H1 (cell line): ENCODE measurements around the gene NFAT5. TPM values are rescaled to one million over a fixed set of nuclear protein-coding genes. Genes with fewer than 3 reads are reported as not detected.

ENCODE experiments used
- CTCF ChIA-PET: fragments of 300-600 bp; sonication (Branson Sonifier 250); formaldehyde crosslinking; loops from one replicate; lab custom pipeline; 2021; ENCODE audit not compliant: partially characterized antibody; lab: Charles Lee
- POLR2A ChIA-PET: fragments of 300-600 bp; sonication (Branson Sonifier 250); formaldehyde crosslinking; loops from one replicate; lab custom pipeline; 2021; ENCODE audit warnings: inconsistent platforms; ENCODE audit not compliant: partially characterized antibody; lab: Charles Lee
- DNase-seq, 2 experiments: peaks; one replicate each; pipeline versions ENCODE4 v3.0.0 to v3.0.0-alpha.2; 2010 to 2022; ENCODE audit warnings: low spot score in 2 of 2, low read depth in 1 of 2, mixed read lengths in 1 of 2
- FAIRE-seq: peaks from 2 replicates; lab custom pipeline; 2011; peaks lifted over from hg19 to GRCh38; lab: Jason Lieb, UNC
- H2AFZ ChIP-seq: 2 replicates; pipeline ENCODE4 v1.8.1; 2012; ENCODE audit warnings: low read length, inconsistent platforms
- H2AK5ac ChIP-seq: 2 replicates; pipeline ENCODE4 v1.6.1; 2013; ENCODE audit warnings: low read depth, low read length
- H2BK120ac ChIP-seq: replicated peaks from 2 replicates; pipeline ENCODE3; 2013; ENCODE audit warnings: low read depth, low read length, inconsistent platforms
- H2BK12ac ChIP-seq: 2 replicates; pipeline ENCODE4 v1.6.1; 2013; ENCODE audit warnings: low read depth, low read length
- H2BK15ac ChIP-seq: 2 replicates; pipeline ENCODE4 v1.6.1; 2013; ENCODE audit warnings: low read length
- H2BK20ac ChIP-seq: 2 replicates; pipeline ENCODE4 v1.6.1; 2013; ENCODE audit warnings: low read length
- H2BK5ac ChIP-seq: 2 replicates; pipeline ENCODE4 v1.6.1; 2013; ENCODE audit warnings: low read depth, low read length
- H3K14ac ChIP-seq: 2 replicates; pipeline ENCODE4 v1.6.1; 2013; ENCODE audit warnings: inconsistent platforms; ENCODE audit not compliant: insufficient read length
- H3K18ac ChIP-seq: 2 replicates; pipeline ENCODE4 v1.6.1; 2013; ENCODE audit warnings: low read length; ENCODE audit errors: extremely low read depth
- H3K23ac ChIP-seq: 2 replicates; pipeline ENCODE4 v1.6.1; 2013; ENCODE audit warnings: inconsistent platforms; ENCODE audit not compliant: insufficient read length
- H3K23me2 ChIP-seq: 2 replicates; pipeline ENCODE4 v1.6.1; 2013; ENCODE audit warnings: low read depth, low read length
- H3K27ac ChIP-seq: 2 replicates; pipeline ENCODE4 v1.6.1; 2011; ENCODE audit warnings: low read depth, low read length, inconsistent platforms
- H3K27me3 ChIP-seq, 4 experiments: replicated peaks in 1 of 4; 1 replicate in 1 of 4; 2 replicates in 3 of 4; pipeline versions ENCODE4 v1.6.1 to v1.8.1; 2011 to 2013; ENCODE audit warnings: low read length in 3 of 4, mild to moderate bottlenecking in 3 of 4, inconsistent platforms in 2 of 4, mixed read lengths in 2 of 4, moderate library complexity in 1 of 4; ENCODE audit not compliant: control insufficient read depth in 3 of 4, insufficient read depth in 3 of 4; ENCODE audit errors: extremely low read depth in 1 of 4
- H3K36me3 ChIP-seq, 4 experiments: 2 replicates each; pipeline versions ENCODE4 v1.6.1 to v1.8.1; 2011 to 2013; ENCODE audit warnings: mild to moderate bottlenecking in 4 of 4, low read length in 3 of 4, moderate library complexity in 2 of 4, control low read depth in 1 of 4, inconsistent platforms in 1 of 4; ENCODE audit not compliant: insufficient read depth in 4 of 4, control insufficient read depth in 2 of 4
- H3K4ac ChIP-seq: replicated peaks from 2 replicates; pipeline ENCODE3; 2013; ENCODE audit warnings: low read length, low read depth, mixed read lengths, inconsistent platforms; ENCODE audit not compliant: insufficient read length
- H3K4me1 ChIP-seq, 4 experiments: replicated peaks in 1 of 4; 1 replicate in 1 of 4; 2 replicates in 3 of 4; pipeline versions ENCODE4 v1.6.1 to v1.8.1; 2011 to 2013; ENCODE audit warnings: low read length in 3 of 4, inconsistent platforms in 2 of 4, mixed read lengths in 1 of 4; ENCODE audit not compliant: insufficient read depth in 4 of 4, control insufficient read depth in 3 of 4
- H3K4me2 ChIP-seq, 2 experiments: 2 replicates each; pipeline versions ENCODE4 v1.6.1 to v1.8.1; 2011 to 2013; ENCODE audit warnings: low read depth in 2 of 2, low read length in 2 of 2, control low read depth in 1 of 2, inconsistent platforms in 1 of 2, mild to moderate bottlenecking in 1 of 2; ENCODE audit not compliant: insufficient read depth in 1 of 2
- H3K4me3 ChIP-seq, 4 experiments: fragments of 200-600, 300-600 bp in 1 of 4; sonication (generic), shearing (Covaris generic), sonication (Bioruptor Twin) in 1 of 4; 2 replicates each; pipeline versions ENCODE4 v1.5.1 to v1.8.1; 2011 to 2016; ENCODE audit warnings: low read length in 4 of 4, low read depth in 3 of 4, control low read depth in 2 of 4, inconsistent platforms in 2 of 4, mild to moderate bottlenecking in 2 of 4, mixed read lengths in 1 of 4, moderate library complexity in 1 of 4; ENCODE audit not compliant: insufficient read depth in 2 of 4; ENCODE audit errors: extremely low read depth in 1 of 4
- H3K56ac ChIP-seq: replicated peaks from 2 replicates; pipeline ENCODE3; 2013; ENCODE audit warnings: low read depth, mild to moderate bottlenecking, mixed read lengths, low read length, inconsistent platforms; ENCODE audit not compliant: insufficient read length
- H3K79me1 ChIP-seq: 2 replicates; pipeline ENCODE4 v1.6.1; 2013; ENCODE audit warnings: low read depth, low read length, control low read depth
- H3K79me2 ChIP-seq, 2 experiments: 2 replicates each; pipeline versions ENCODE4 v1.6.1 to v1.8.1; 2012 to 2013; ENCODE audit warnings: low read length in 2 of 2, mild to moderate bottlenecking in 2 of 2, inconsistent platforms in 1 of 2; ENCODE audit not compliant: insufficient read depth in 2 of 2, control insufficient read depth in 1 of 2
- H3K9ac ChIP-seq, 4 experiments: replicated peaks in 1 of 4; 1 replicate in 1 of 4; 2 replicates in 3 of 4; pipeline versions ENCODE4 v1.6.1 to v1.8.1; 2011 to 2013; ENCODE audit warnings: low read depth in 3 of 4, low read length in 3 of 4, control low read depth in 2 of 4, mild to moderate bottlenecking in 2 of 4, moderate library complexity in 2 of 4, inconsistent platforms in 1 of 4; ENCODE audit errors: extremely low read depth in 1 of 4
- H3K9me3 ChIP-seq, 2 experiments: 2 replicates each; pipeline versions ENCODE4 v1.6.1 to v1.8.1; 2012 to 2013; ENCODE audit warnings: mild to moderate bottlenecking in 2 of 2, moderate library complexity in 2 of 2, control low read depth in 1 of 2, inconsistent platforms in 1 of 2, low read depth in 1 of 2, low read length in 1 of 2, mixed read lengths in 1 of 2; ENCODE audit not compliant: insufficient read depth in 2 of 2
- H4K20me1 ChIP-seq, 2 experiments: replicated peaks in 1 of 2; 2 replicates each; pipeline versions ENCODE3 to v1.8.1; 2011 to 2013; ENCODE audit warnings: inconsistent platforms in 2 of 2, low read length in 2 of 2, mild to moderate bottlenecking in 1 of 2; ENCODE audit not compliant: insufficient read depth in 2 of 2, control insufficient read depth in 1 of 2
- H4K5ac ChIP-seq: 2 replicates; pipeline ENCODE4 v1.6.1; 2013; ENCODE audit warnings: low read length, low read depth, mixed read lengths, inconsistent platforms; ENCODE audit not compliant: insufficient read length
- H4K8ac ChIP-seq: 2 replicates; pipeline ENCODE4 v1.8.0; 2013; ENCODE audit warnings: mild to moderate bottlenecking, moderate library complexity, low read length, inconsistent platforms; ENCODE audit not compliant: insufficient read depth; ENCODE audit errors: extremely low read depth
- H4K91ac ChIP-seq: replicated peaks from 2 replicates; pipeline ENCODE3; 2013; ENCODE audit warnings: low read length, mixed read lengths, inconsistent platforms; ENCODE audit not compliant: insufficient read length
- whole genome bisulfite sequencing, 2 experiments: shearing (Covaris generic) in 1 of 2; methylation state at CpG; one replicate each; pipeline versions ENCODE4 v1.1.6 to v1.1.7; 2013 to 2015; ENCODE audit warnings: low lambda C conversion rate in 2 of 2, mixed read lengths in 2 of 2, inconsistent platforms in 1 of 2, low coverage in 1 of 2, missing lambda C conversion rate in 1 of 2; ENCODE audit not compliant: insufficient replicate concordance in 2 of 2, insufficient coverage in 1 of 2, insufficient read length in 1 of 2; ENCODE audit errors: extremely low coverage in 1 of 2, missing lambda C conversion rate in 1 of 2; 5-methylcytosine and 5-hydroxymethylcytosine counted together
- polyA plus RNA-seq, 7 experiments: library from polyadenylated mRNA; depleted of rRNA in 3 of 7; stranded (reverse) in 5 of 7; unstranded in 2 of 7; fragments of >200 nt in 5 of 7; fragments of 200-250 nt in 2 of 7; gene quantifications; 1 replicate in 5 of 7; 2 replicates in 1 of 7; 4 replicates in 1 of 7; pipeline versions ENCODE4 v1.2.1 to v1.2.3, GENCODE V29; 2011 to 2013; ENCODE audit warnings: missing spikeins in 2 of 7, mixed read lengths in 2 of 7
- total RNA-seq: library from RNA; stranded (reverse); fragmentation: NEBNext Ultra II Directional; extraction: Animal tissue kit (Norgen Biotek cat#: 25700); gene quantifications from 2 replicates; pipeline ENCODE4 v1.2.1, GENCODE V29; 2021

NFAT5 gene
- total and polyA plus RNA-seq, 2 of the 8 experiments (the other 6 are each of a cell fraction or from before 2014, with no cell fraction given), result 8.9 to 29.0 TPM

DNA sequence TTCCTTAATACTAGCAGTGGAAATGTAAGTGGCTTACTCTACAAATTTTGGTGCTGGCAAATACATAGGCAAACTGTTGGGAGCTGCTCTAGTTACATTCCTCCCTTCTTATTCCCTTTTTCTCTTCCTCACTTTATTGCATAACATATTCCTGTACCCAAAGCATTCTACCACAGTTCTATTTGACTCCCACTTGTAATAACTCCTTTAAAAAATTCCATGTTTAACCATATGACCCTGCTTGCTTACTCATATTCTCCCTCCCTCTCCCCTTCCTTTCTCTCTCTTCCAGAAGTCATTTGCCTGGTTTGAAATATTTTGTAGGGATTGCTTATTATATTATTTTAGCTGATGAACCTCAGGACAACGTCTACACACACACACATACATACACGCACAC lies 137.9 kb downstream of the NFAT5 start:
- Histone ChIP-seq H3K4me2 (no peak overlapping the region), H3K4me1 (no peaks in the 10 kb centered on the region), H3K18ac (no peak overlapping the region), H2AK5ac (no peak overlapping the region), H3K23me2 (no peaks in the 10 kb centered on the region; the same call in 1 of the 2 replicates), H2BK12ac (no peak overlapping the region), H3K4me3 (no peak overlapping the region), H2BK20ac (no peak overlapping the region), H4K5ac (no peak overlapping the region), H4K91ac (no peak overlapping the region), H3K23ac (no peak overlapping the region), H4K20me1 (no peaks in the 10 kb centered on the region), H2AFZ (no peak overlapping the region), H3K4ac (no peak overlapping the region), H3K36me3 (peaks cover 0 to 2% (median 0%) of the 10 kb centered on the region in 4 experiments; a peak in 2 of 8 replicates), H4K8ac (no peak overlapping the region), H3K9me3 (no peaks in the 10 kb centered on the region), H3K79me1 (no peaks in the 10 kb centered on the region), H2BK15ac (no peak overlapping the region), H3K27me3 (no peaks in the 10 kb centered on the region), H2BK5ac (no peak overlapping the region), H3K27ac (no peak overlapping the region), H3K9ac (no peak overlapping the region), H3K56ac (no peak overlapping the region), H3K79me2 (no peaks in the 10 kb centered on the region), H3K14ac (no peak overlapping the region), H2BK120ac (no peak overlapping the region)
- 64% methylated on average over 2 of the region's 2 CpGs; no CpG with 5 or more reads in 1 of the 2 experiments for WGBS, 2 experiments
- no peak for FAIRE-seq
- ChIA-PET CTCF (interaction anchor here (0.6 to 1.9 kb wide), 3 partner anchors 10 to 327 kb away, joined by 3 to 6 read pairs (median 3); partner anchors contain the start of gene NQO1), POLR2A (interaction anchor here (0.8 to 1.8 kb wide), 2 partner anchors 45 to 51 kb away, joined by 3 to 5 read pairs; partner anchors contain the start of gene NOB1)
- no peak for DNase-seq
